ENCODE results near the gene MTUS2. TPM values are rescaled to one million over a fixed set of nuclear protein-coding genes. Genes with fewer than 3 reads are reported as not detected.

MTUS2 gene
- total RNA-seq, 1 donor from 2014 or later = 0.67 TPM

DNA sequence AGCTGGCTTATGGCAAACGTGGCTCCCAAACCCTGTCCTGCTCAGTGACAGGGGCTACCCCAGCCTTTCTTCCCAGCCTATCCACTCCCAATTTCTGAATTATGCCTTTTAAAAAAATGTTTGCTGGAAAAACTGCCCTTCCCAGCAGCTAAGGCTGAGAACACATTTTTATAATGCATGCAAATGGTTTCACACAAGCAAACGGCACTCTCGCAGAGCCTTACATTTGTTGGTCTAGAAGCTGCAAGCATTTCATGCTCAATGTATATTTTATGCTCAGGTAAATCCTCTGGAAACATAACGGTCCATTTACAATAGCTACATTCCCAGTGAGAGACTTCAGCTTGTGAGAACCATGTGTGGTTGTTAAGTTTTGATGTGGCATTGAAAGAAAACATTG, 713.9 kb downstream of the MTUS2 start:
- no peaks in the 10 kb centered on the region for H3K27me3 Mint-ChIP-seq (ENCODE audit: insufficient read depth, low read depth)
- Histone ChIP-seq H3K36me3 (no peaks in the 10 kb centered on the region), H3K27ac (no peak overlapping the region), H3F3A (ENCODE audit: low read depth) (no peaks in the 10 kb centered on the region), H4K20me1 (ENCODE audit: low read depth) (no peaks in the 10 kb centered on the region), H3K27me3 (no peaks in the 10 kb centered on the region), H3K4me1 (no peaks in the 10 kb centered on the region), H3K4me2 (no peak overlapping the region), H3K79me2 (ENCODE audit: low read depth) (no peaks in the 10 kb centered on the region), H3K4me3 (no peak overlapping the region), H2AFZ (replicated peaks) (no peak overlapping the region), H3K9me3 (ENCODE audit: low read depth) (no peaks in the 10 kb centered on the region), H3K9ac (no peak overlapping the region)
- peaks cover 30% of the 10 kb centered on the region for H3K36me3 Mint-ChIP-seq
- no peak for TF ChIP-seq EZH2 (IDR thresholded peaks at IDR 0.05)
- TF ChIP-seq, protein P1, sequence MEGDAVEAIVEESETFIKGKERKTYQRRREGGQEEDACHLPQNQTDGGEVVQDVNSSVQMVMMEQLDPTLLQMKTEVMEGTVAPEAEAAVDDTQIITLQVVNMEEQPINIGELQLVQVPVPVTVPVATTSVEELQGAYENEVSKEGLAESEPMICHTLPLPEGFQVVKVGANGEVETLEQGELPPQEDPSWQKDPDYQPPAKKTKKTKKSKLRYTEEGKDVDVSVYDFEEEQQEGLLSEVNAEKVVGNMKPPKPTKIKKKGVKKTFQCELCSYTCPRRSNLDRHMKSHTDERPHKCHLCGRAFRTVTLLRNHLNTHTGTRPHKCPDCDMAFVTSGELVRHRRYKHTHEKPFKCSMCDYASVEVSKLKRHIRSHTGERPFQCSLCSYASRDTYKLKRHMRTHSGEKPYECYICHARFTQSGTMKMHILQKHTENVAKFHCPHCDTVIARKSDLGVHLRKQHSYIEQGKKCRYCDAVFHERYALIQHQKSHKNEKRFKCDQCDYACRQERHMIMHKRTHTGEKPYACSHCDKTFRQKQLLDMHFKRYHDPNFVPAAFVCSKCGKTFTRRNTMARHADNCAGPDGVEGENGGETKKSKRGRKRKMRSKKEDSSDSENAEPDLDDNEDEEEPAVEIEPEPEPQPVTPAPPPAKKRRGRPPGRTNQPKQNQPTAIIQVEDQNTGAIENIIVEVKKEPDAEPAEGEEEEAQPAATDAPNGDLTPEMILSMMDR (IDR thresholded peaks at IDR 0.05) = no peak
- no peak for TF ChIP-seq EZH2phosphoT487 (IDR thresholded peaks at IDR 0.05)
- H3K27ac Mint-ChIP-seq = no peak overlapping the region
- H3K9me3 Mint-ChIP-seq = no peaks in the 10 kb centered on the region
- peaks cover 25% of the 10 kb centered on the region for H3K4me1 Mint-ChIP-seq
- no peak for DNase-seq (ENCODE audit: low spot score)
- H3K4me3 Mint-ChIP-seq = no peak overlapping the region

DNA sequence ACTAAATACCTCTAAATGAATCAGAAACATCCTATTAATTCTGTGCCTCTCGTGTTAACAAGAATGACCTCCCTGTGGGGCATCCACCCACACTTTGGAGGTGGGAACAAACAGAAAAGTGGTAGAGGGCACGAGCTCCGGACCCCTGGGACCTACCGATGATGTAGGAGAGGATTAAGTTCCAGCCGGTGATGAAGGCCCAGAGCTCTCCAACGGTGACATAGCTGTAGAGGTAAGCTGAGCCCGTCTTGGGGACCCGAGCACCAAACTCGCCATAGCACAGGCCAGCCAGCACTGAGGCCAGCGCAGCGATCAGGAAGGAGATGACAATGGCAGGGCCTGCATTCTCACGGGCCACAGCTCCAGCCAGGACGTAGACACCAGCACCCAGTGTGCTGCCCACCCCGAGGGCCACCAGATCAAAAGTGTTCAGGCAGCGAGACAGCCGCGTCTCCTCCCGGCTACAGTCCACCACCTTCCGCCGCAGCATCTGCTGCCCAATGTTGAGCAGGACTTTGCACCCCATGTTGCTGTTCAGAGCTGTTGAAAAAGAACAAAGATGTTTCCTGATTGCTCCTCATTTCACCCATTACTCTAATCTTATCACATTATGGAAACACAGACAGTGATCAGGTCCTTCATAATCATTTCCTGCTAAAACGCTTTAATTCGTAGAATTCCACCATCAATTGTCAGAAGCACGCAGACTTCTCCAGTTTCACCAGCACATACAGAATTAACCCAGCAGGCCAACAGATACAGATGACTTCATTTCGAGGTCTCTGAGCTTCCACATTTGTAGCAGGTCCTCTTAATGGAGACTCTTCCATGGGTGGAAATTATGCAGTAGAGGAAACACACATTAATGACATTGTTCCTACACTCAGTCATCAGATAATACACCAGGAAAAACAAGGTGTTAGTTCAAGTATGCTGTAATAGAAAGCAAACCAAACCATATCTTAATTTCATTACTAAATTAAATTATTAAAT, 715.8 kb downstream of the MTUS2 start:
- Mint-ChIP-seq H3K4me3 (no peak overlapping the region), H3K36me3 (peaks cover 18% of the 10 kb centered on the region), H3K27me3 (ENCODE audit: insufficient read depth, low read depth) (no peaks in the 10 kb centered on the region), H3K27ac (no peak overlapping the region), H3K4me1 (peaks cover 32% of the 10 kb centered on the region), H3K9me3 (no peaks in the 10 kb centered on the region)
- no peak overlapping the region for H3K9ac ChIP-seq
- H2AFZ ChIP-seq (replicated peaks) = no peak overlapping the region
- H3F3A ChIP-seq (ENCODE audit: low read depth) = no peaks in the 10 kb centered on the region
- H3K4me1 ChIP-seq = peaks cover 8% of the 10 kb centered on the region
- H3K27ac ChIP-seq = no peak overlapping the region
- TF ChIP-seq, protein P1 (IDR thresholded peaks at IDR 0.05) = no peak
- TF ChIP-seq EZH2 (IDR thresholded peaks at IDR 0.05) = no peak
- no peak for TF ChIP-seq EZH2phosphoT487 (IDR thresholded peaks at IDR 0.05)
- no peak overlapping the region for H3K4me3 ChIP-seq
- H3K27me3 ChIP-seq = no peaks in the 10 kb centered on the region
- peaks cover under 1% of the 10 kb centered on the region for H3K79me2 ChIP-seq (ENCODE audit: low read depth)
- H3K36me3 ChIP-seq = no peaks in the 10 kb centered on the region
- H4K20me1 ChIP-seq (ENCODE audit: low read depth) = no peaks in the 10 kb centered on the region
- H3K4me2 ChIP-seq = no peak overlapping the region
- DNase-seq (ENCODE audit: low spot score) = no peak
- H3K9me3 ChIP-seq (ENCODE audit: low read depth) = no peaks in the 10 kb centered on the region

DNA sequence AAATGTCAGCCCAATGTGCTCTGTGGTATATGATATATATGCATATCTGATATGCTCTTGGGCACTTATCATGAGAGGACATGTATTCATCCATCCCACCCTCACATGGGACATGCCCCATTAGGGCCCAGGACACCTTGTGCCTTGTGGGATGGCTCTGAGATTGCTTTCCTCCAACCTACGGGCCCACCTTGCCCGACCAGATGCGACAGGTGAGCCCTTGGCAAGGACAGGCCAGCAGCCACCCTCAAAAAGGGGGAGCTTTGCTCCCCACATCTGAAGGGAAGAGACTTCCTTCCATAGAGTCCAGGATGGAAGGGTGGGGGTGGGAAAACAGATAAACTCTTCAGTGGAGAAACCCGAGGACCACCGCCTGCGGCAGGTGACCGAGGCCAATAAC, 716.7 kb downstream of the MTUS2 start:
- H3K27ac ChIP-seq = no peak overlapping the region
- H3K9ac ChIP-seq = no peak overlapping the region
- H4K20me1 ChIP-seq (ENCODE audit: low read depth) = no peaks in the 10 kb centered on the region
- H3K27me3 ChIP-seq = no peaks in the 10 kb centered on the region
- peaks cover 25% of the 10 kb centered on the region for H3K36me3 Mint-ChIP-seq
- H3K4me1 Mint-ChIP-seq = peaks cover 33% of the 10 kb centered on the region
- H3K27me3 Mint-ChIP-seq (ENCODE audit: insufficient read depth, low read depth) = no peaks in the 10 kb centered on the region
- H3K27ac Mint-ChIP-seq = no peak overlapping the region
- H2AFZ ChIP-seq (replicated peaks) = no peak overlapping the region
- H3K4me2 ChIP-seq = no peak overlapping the region
- DNase-seq (ENCODE audit: low spot score) = no peak
- H3K4me3 ChIP-seq = no peak overlapping the region
- H3K4me3 Mint-ChIP-seq = no peak overlapping the region
- no peaks in the 10 kb centered on the region for H3K9me3 Mint-ChIP-seq
- peaks cover 6% of the 10 kb centered on the region for H3K79me2 ChIP-seq (ENCODE audit: low read depth)
- no peaks in the 10 kb centered on the region for H3K36me3 ChIP-seq
- TF ChIP-seq EZH2 (IDR thresholded peaks at IDR 0.05) (no peak), EZH2phosphoT487 (IDR thresholded peaks at IDR 0.05) (no peak)
- TF ChIP-seq, protein P1 (IDR thresholded peaks at IDR 0.05) = no peak
- H3F3A ChIP-seq (ENCODE audit: low read depth) = no peaks in the 10 kb centered on the region
- peaks cover 8% of the 10 kb centered on the region for H3K4me1 ChIP-seq
- H3K9me3 ChIP-seq (ENCODE audit: low read depth) = no peaks in the 10 kb centered on the region

Data from neural progenitor cell (in vitro differentiated cells).